Measurements from ENCODE around the gene CBX8.

GRCh38 chr17:79785017-79785899 lies 11.6 kb downstream of the CBX8 start:
- TF ChIP-seq CTCF (IDR thresholded peaks at IDR 0.05) (no peak), POLR2A (IDR thresholded peaks at IDR 0.05) (no peak)

All from lower leg skin (tissue), 3 donors.